ENCODE data around the gene ABITRAM. TPM values are rescaled to one million over a fixed set of nuclear protein-coding genes. Genes with fewer than 3 reads are reported as not detected.

Gene ABITRAM
- polyA plus RNA-seq, 3 donors from 2014 or later = 7.5 to 24.4 (median 10.6) TPM

DNA sequence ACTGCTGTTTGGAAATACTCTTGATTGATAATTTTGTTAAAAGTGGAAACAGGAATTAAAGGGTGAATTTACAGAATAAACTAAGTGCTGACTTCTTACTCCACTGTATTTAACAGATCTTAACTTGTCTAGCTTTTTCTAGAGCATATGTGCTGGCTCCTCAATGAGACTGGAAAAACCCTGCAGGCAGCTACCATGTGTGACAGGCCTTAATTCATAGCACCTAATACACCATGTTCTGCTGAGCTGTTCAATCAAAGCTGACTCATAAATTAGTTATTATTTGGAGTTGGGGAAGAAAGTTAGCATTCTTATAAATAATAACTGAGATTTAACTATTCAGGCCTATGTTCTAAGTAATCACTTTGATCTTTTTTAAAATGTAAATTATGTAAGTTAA lies 49.7 kb downstream of the ABITRAM start:
- Mint-ChIP-seq H3K27me3 (ENCODE audit: low read depth in 3 of 3) (no peaks in the 10 kb centered on the region), H3K27ac (no peak overlapping the region), H3K9me3 (peaks cover 0 to 2% (median 0%) of the 10 kb centered on the region in 6 donors), H3K4me1 (no peaks in the 10 kb centered on the region), H3K36me3 (peaks cover 0 to 7% (median 0%) of the 10 kb centered on the region in 3 donors), H3K4me3 (no peak overlapping the region)
- DNase-seq = no peak

Other genes with a start within 250 kb of the ABITRAM start
- not detected for gene ACTL7B, start 78.4 kb upstream of the ABITRAM start, polyA plus RNA-seq
- gene ACTL7A, start 72.1 kb upstream of the ABITRAM start, polyA plus RNA-seq = not detected
- gene ELP1, start 276 bp upstream of the ABITRAM start, polyA plus RNA-seq = 10 to 100 TPM in 2 of 3 donors, 1 to 10 TPM in 1; 9.2 to 18.8 (median 17.3) TPM
- gene CTNNAL1, start 79.1 kb downstream of the ABITRAM start, polyA plus RNA-seq = 1 to 10 TPM in 2 of 3 donors, not detected in 1; 1.7 to 5.2 TPM
- 10 to 100 TPM; 13.1 to 29.8 (median 20.8) TPM for gene TMEM245, start 185.5 kb downstream of the ABITRAM start, polyA plus RNA-seq
- not detected for gene FRRS1L, start 232.8 kb downstream of the ABITRAM start, polyA plus RNA-seq

Measured in immature natural killer cell (primary cell).